22Rv1 (cell line): ENCODE results near the gene SPHK2.

Experiments
- CTCF ChIP-seq: fragments of 450-650 bp; IDR thresholded peaks from 2 replicates; pipeline ENCODE4 v1.5.1; 2017; ENCODE audit warnings: mild to moderate bottlenecking
- ZFX ChIP-seq: fragments of 450-650 bp; IDR thresholded peaks from 2 replicates; pipeline ENCODE4 v1.6.1; 2017; ENCODE audit warnings: antibody characterized with exemption, borderline replicate concordance

GRCh38 chr19:48634036-48634342 is 14.7 kb downstream of the SPHK2 start:
- no peak for TF ChIP-seq CTCF
- no peak for TF ChIP-seq ZFX
